ENCODE results near the gene TAX1BP3.

GRCh38 chr17:3647251-3647650 is 21.1 kb downstream of the TAX1BP3 start:
- TF ChIP-seq CTCF (conservative IDR thresholded peaks at IDR 0.05; ENCODE audit: low read length): no peak
- no peak for TF ChIP-seq EZH2phosphoT487 (IDR thresholded peaks at IDR 0.05; ENCODE audit: borderline replicate concordance)

Data from Loucy (cell line).